T-helper 2 cell treated with Interferon-gamma antibody and Interleukin-4, amounts not matched to agents 5 μg/mL and 100 μg/mL, for 36 hours (primary cell): ENCODE measurements around the gene ANAPC4.
"Not testable (repeated sequence)": the region's sequence is repeated elsewhere in the genome, so short reads cannot be mapped to it uniquely, and the experiment has no call there.

Experiments
- DNase-seq: peaks from one replicate; pipeline ENCODE4 v3.0.0; 2021; ENCODE audit warnings: low spot score
- H3K27ac Mint-ChIP-seq: one replicate; pipeline ENCODE4 v1.8.0; 2021; ENCODE audit warnings: mild to moderate bottlenecking, mixed read lengths
- H3K27me3 Mint-ChIP-seq: one replicate; pipeline ENCODE4 v1.8.0; 2021; ENCODE audit warnings: low read depth, mixed read lengths
- H3K36me3 Mint-ChIP-seq: one replicate; pipeline ENCODE4 v1.8.0; 2021; ENCODE audit warnings: low read depth, mixed read lengths
- H3K4me1 Mint-ChIP-seq: one replicate; pipeline ENCODE4 v1.8.0; 2021; ENCODE audit warnings: low read depth, mixed read lengths
- H3K4me3 Mint-ChIP-seq: one replicate; pipeline ENCODE4 v1.8.0; 2022; ENCODE audit warnings: mild to moderate bottlenecking, moderate library complexity, mixed read lengths
- H3K9me3 Mint-ChIP-seq: one replicate; pipeline ENCODE4 v1.8.0; 2021; ENCODE audit warnings: mixed read lengths

ANAPC4 gene

GRCh38 chr4:25358515-25359275 is 18.4 kb upstream of the ANAPC4 start:
- Mint-ChIP-seq H3K4me3 (no peak overlapping the region), H3K4me1 (no peaks in the 10 kb centered on the region), H3K27ac (no peak overlapping the region), H3K36me3 (peaks cover 5% of the 10 kb centered on the region), H3K9me3 (no peaks in the 10 kb centered on the region), H3K27me3 (no peaks in the 10 kb centered on the region)
- DNase-seq = no peak

- no peaks in the 10 kb centered on the region for H3K27me3 Mint-ChIP-seq
- no peak overlapping the region for H3K27ac Mint-ChIP-seq
- H3K4me3 Mint-ChIP-seq = no peak overlapping the region
- DNase-seq = no peak
- no peaks in the 10 kb centered on the region for H3K4me1 Mint-ChIP-seq
- H3K36me3 Mint-ChIP-seq = peaks cover 9% of the 10 kb centered on the region
- no peaks in the 10 kb centered on the region for H3K9me3 Mint-ChIP-seq
Measured at GRCh38 chr4:25361253-25361652, 15.8 kb upstream of the ANAPC4 start.

- H3K27ac Mint-ChIP-seq = no peak overlapping the region
- H3K27me3 Mint-ChIP-seq = no peaks in the 10 kb centered on the region
- H3K4me1 Mint-ChIP-seq = no peaks in the 10 kb centered on the region
- no peaks in the 10 kb centered on the region for H3K9me3 Mint-ChIP-seq
- H3K4me3 Mint-ChIP-seq = no peak overlapping the region
- no peak for DNase-seq
- peaks cover 10% of the 10 kb centered on the region for H3K36me3 Mint-ChIP-seq
Measured at GRCh38 chr4:25367004-25367621, 9.9 kb upstream of the ANAPC4 start.

GRCh38 chr4:25367877-25368276 is 9.2 kb upstream of the ANAPC4 start:
- no peaks in the 10 kb centered on the region for H3K27me3 Mint-ChIP-seq
- H3K4me3 Mint-ChIP-seq = no peak overlapping the region
- peaks cover 10% of the 10 kb centered on the region for H3K36me3 Mint-ChIP-seq
- no peak for DNase-seq
- no peaks in the 10 kb centered on the region for H3K9me3 Mint-ChIP-seq
- no peaks in the 10 kb centered on the region for H3K4me1 Mint-ChIP-seq
- H3K27ac Mint-ChIP-seq = no peak overlapping the region

GRCh38 chr4:25368315-25368714 is 8.7 kb upstream of the ANAPC4 start:
- no peaks in the 10 kb centered on the region for H3K9me3 Mint-ChIP-seq
- no peaks in the 10 kb centered on the region for H3K27me3 Mint-ChIP-seq
- H3K4me3 Mint-ChIP-seq = no peak overlapping the region
- no peak overlapping the region for H3K27ac Mint-ChIP-seq
- peaks cover 10% of the 10 kb centered on the region for H3K36me3 Mint-ChIP-seq
- no peak for DNase-seq
- H3K4me1 Mint-ChIP-seq = no peaks in the 10 kb centered on the region

- H3K36me3 Mint-ChIP-seq = peaks cover 6% of the 10 kb centered on the region
- no peak overlapping the region for H3K27ac Mint-ChIP-seq
- H3K4me1 Mint-ChIP-seq = no peaks in the 10 kb centered on the region
- no peaks in the 10 kb centered on the region for H3K27me3 Mint-ChIP-seq
- DNase-seq = no peak
- H3K9me3 Mint-ChIP-seq = no peaks in the 10 kb centered on the region
- H3K4me3 Mint-ChIP-seq = no peak overlapping the region
Measured at GRCh38 chr4:25370242-25370641, 6.8 kb upstream of the ANAPC4 start.

GRCh38 chr4:25372549-25372948 is 4.5 kb upstream of the ANAPC4 start:
- not testable (repeated sequence) for H3K4me3 Mint-ChIP-seq, H3K27me3 Mint-ChIP-seq, H3K27ac Mint-ChIP-seq, H3K36me3 Mint-ChIP-seq, H3K9me3 Mint-ChIP-seq, DNase-seq
- H3K4me1 Mint-ChIP-seq = peaks cover 10% of the 10 kb centered on the region

- Mint-ChIP-seq H3K27ac (peak overlapping the region; percentile 93), H3K27me3 (no peaks in the 10 kb centered on the region), H3K4me3 (no peak overlapping the region)
Measured at GRCh38 chr4:25377572-25378436, 741 bp downstream of the ANAPC4 start.

GRCh38 chr4:25378437-25378743 is 1.3 kb downstream of the ANAPC4 start:
- Mint-ChIP-seq H3K36me3 (peaks cover 20% of the 10 kb centered on the region), H3K4me1 (peaks cover 12% of the 10 kb centered on the region), H3K27me3 (no peaks in the 10 kb centered on the region), H3K9me3 (no peaks in the 10 kb centered on the region), H3K4me3 (no peak overlapping the region), H3K27ac (no peak overlapping the region)
- DNase-seq = no peak

More at GRCh38 chr4:25377572-25378436, 741 bp downstream of the ANAPC4 start:
- Mint-ChIP-seq H3K36me3 (peaks cover 16% of the 10 kb centered on the region), H3K4me1 (peaks cover 12% of the 10 kb centered on the region), H3K9me3 (no peaks in the 10 kb centered on the region)
- no peak for DNase-seq

- Mint-ChIP-seq H3K27me3 (no peaks in the 10 kb centered on the region), H3K4me1 (peaks cover 12% of the 10 kb centered on the region), H3K27ac (no peak overlapping the region), H3K36me3 (peaks cover 30% of the 10 kb centered on the region), H3K4me3 (no peak overlapping the region), H3K9me3 (no peaks in the 10 kb centered on the region)
- DNase-seq = no peak
Measured at GRCh38 chr4:25379591-25379990, 2.5 kb downstream of the ANAPC4 start.

- Mint-ChIP-seq H3K27me3 (no peaks in the 10 kb centered on the region), H3K4me1 (peaks cover 1% of the 10 kb centered on the region), H3K36me3 (peaks cover 48% of the 10 kb centered on the region), H3K9me3 (no peaks in the 10 kb centered on the region), H3K27ac (no peak overlapping the region), H3K4me3 (no peak overlapping the region)
- no peak for DNase-seq
Measured at GRCh38 chr4:25383647-25384046, 6.6 kb downstream of the ANAPC4 start.

GRCh38 chr4:25386926-25387325 is 9.9 kb downstream of the ANAPC4 start:
- DNase-seq = no peak
- no peaks in the 10 kb centered on the region for H3K27me3 Mint-ChIP-seq
- peaks cover 4% of the 10 kb centered on the region for H3K4me1 Mint-ChIP-seq
- H3K9me3 Mint-ChIP-seq = no peaks in the 10 kb centered on the region
- H3K4me3 Mint-ChIP-seq = no peak overlapping the region
- no peak overlapping the region for H3K27ac Mint-ChIP-seq
- peaks cover 55% of the 10 kb centered on the region for H3K36me3 Mint-ChIP-seq

- Mint-ChIP-seq H3K9me3 (peaks cover 10% of the 10 kb centered on the region), H3K27ac (no peak overlapping the region), H3K4me3 (no peak overlapping the region), H3K27me3 (no peaks in the 10 kb centered on the region), H3K36me3 (peaks cover 70% of the 10 kb centered on the region), H3K4me1 (no peaks in the 10 kb centered on the region)
- DNase-seq = no peak
Measured at GRCh38 chr4:25397305-25397704, 20.2 kb downstream of the ANAPC4 start.

- no peak overlapping the region for H3K27ac Mint-ChIP-seq
- H3K4me1 Mint-ChIP-seq = no peaks in the 10 kb centered on the region
- no peak overlapping the region for H3K4me3 Mint-ChIP-seq
- DNase-seq = no peak
- H3K36me3 Mint-ChIP-seq = peaks cover 70% of the 10 kb centered on the region
- H3K27me3 Mint-ChIP-seq = no peaks in the 10 kb centered on the region
- H3K9me3 Mint-ChIP-seq = peaks cover 10% of the 10 kb centered on the region
Measured at GRCh38 chr4:25399510-25399909, 22.4 kb downstream of the ANAPC4 start.
